ENCODE measurements around the gene ARHGEF4. TPM values are rescaled to one million over a fixed set of nuclear protein-coding genes. Genes with fewer than 3 reads are reported as not detected.

ARHGEF4 gene
- total and polyA plus RNA-seq, 2 experiments from 2014 or later, result 4.6 to 16.6 TPM

DNA sequence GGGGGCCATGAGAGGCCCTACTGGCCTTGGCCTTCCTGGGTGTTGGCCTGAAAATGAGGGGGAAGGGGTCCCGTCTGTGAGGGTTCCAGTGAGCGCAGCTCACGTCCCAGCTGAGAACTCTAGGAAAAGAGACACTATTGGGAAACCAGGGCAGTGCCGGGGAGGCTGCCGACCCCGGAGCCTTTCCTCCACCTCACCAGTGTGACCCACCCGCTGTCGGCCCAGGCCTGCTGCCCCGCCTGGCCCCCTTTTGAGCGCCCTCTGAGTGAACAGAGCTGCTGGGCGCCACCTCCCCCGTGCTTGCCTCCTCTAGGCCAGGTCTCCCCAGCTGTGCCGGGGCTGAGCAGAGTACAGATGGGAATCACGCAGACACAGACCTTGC lies 17.5 kb upstream of the ARHGEF4 start (continued):
- TF ChIP-seq, protein P1, sequence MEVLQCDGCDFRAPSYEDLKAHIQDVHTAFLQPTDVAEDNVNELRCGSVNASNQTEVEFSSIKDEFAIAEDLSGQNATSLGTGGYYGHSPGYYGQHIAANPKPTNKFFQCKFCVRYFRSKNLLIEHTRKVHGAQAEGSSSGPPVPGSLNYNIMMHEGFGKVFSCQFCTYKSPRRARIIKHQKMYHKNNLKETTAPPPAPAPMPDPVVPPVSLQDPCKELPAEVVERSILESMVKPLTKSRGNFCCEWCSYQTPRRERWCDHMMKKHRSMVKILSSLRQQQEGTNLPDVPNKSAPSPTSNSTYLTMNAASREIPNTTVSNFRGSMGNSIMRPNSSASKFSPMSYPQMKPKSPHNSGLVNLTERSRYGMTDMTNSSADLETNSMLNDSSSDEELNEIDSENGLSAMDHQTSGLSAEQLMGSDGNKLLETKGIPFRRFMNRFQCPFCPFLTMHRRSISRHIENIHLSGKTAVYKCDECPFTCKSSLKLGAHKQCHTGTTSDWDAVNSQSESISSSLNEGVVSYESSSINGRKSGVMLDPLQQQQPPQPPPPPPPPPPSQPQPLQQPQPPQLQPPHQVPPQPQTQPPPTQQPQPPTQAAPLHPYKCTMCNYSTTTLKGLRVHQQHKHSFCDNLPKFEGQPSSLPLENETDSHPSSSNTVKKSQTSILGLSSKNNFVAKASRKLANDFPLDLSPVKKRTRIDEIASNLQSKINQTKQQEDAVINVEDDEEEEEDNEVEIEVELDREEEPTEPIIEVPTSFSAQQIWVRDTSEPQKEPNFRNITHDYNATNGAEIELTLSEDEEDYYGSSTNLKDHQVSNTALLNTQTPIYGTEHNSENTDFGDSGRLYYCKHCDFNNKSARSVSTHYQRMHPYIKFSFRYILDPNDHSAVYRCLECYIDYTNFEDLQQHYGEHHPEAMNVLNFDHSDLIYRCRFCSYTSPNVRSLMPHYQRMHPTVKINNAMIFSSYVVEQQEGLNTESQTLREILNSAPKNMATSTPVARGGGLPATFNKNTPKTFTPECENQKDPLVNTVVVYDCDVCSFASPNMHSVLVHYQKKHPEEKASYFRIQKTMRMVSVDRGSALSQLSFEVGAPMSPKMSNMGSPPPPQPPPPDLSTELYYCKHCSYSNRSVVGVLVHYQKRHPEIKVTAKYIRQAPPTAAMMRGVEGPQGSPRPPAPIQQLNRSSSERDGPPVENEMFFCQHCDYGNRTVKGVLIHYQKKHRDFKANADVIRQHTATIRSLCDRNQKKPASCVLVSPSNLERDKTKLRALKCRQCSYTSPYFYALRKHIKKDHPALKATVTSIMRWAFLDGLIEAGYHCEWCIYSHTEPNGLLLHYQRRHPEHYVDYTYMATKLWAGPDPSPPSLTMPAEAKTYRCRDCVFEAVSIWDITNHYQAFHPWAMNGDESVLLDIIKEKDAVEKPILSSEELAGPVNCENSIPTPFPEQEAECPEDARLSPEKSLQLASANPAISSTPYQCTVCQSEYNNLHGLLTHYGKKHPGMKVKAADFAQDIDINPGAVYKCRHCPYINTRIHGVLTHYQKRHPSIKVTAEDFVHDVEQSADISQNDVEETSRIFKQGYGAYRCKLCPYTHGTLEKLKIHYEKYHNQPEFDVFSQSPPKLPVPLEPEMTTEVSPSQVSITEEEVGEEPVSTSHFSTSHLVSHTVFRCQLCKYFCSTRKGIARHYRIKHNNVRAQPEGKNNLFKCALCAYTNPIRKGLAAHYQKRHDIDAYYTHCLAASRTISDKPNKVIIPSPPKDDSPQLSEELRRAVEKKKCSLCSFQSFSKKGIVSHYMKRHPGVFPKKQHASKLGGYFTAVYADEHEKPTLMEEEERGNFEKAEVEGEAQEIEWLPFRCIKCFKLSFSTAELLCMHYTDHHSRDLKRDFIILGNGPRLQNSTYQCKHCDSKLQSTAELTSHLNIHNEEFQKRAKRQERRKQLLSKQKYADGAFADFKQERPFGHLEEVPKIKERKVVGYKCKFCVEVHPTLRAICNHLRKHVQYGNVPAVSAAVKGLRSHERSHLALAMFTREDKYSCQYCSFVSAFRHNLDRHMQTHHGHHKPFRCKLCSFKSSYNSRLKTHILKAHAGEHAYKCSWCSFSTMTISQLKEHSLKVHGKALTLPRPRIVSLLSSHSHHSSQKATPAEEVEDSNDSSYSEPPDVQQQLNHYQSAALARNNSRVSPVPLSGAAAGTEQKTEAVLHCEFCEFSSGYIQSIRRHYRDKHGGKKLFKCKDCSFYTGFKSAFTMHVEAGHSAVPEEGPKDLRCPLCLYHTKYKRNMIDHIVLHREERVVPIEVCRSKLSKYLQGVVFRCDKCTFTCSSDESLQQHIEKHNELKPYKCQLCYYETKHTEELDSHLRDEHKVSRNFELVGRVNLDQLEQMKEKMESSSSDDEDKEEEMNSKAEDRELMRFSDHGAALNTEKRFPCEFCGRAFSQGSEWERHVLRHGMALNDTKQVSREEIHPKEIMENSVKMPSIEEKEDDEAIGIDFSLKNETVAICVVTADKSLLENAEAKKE (CRISPR knock-in tag; IDR thresholded peaks at IDR 0.05), result no peak
- TF ChIP-seq STAT1 (IDR thresholded peaks at IDR 0.05; ENCODE audit: unreplicated experiment) (no peak), EZH2phosphoT487 (IDR thresholded peaks at IDR 0.05; ENCODE audit: unreplicated experiment) (no peak), JUNB (IDR thresholded peaks at IDR 0.05; ENCODE audit: unreplicated experiment) (no peak)
- TF ChIP-seq, protein P2, sequence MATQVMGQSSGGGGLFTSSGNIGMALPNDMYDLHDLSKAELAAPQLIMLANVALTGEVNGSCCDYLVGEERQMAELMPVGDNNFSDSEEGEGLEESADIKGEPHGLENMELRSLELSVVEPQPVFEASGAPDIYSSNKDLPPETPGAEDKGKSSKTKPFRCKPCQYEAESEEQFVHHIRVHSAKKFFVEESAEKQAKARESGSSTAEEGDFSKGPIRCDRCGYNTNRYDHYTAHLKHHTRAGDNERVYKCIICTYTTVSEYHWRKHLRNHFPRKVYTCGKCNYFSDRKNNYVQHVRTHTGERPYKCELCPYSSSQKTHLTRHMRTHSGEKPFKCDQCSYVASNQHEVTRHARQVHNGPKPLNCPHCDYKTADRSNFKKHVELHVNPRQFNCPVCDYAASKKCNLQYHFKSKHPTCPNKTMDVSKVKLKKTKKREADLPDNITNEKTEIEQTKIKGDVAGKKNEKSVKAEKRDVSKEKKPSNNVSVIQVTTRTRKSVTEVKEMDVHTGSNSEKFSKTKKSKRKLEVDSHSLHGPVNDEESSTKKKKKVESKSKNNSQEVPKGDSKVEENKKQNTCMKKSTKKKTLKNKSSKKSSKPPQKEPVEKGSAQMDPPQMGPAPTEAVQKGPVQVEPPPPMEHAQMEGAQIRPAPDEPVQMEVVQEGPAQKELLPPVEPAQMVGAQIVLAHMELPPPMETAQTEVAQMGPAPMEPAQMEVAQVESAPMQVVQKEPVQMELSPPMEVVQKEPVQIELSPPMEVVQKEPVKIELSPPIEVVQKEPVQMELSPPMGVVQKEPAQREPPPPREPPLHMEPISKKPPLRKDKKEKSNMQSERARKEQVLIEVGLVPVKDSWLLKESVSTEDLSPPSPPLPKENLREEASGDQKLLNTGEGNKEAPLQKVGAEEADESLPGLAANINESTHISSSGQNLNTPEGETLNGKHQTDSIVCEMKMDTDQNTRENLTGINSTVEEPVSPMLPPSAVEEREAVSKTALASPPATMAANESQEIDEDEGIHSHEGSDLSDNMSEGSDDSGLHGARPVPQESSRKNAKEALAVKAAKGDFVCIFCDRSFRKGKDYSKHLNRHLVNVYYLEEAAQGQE (IDR thresholded peaks at IDR 0.05; ENCODE audit: unreplicated experiment), result no peak
- TF ChIP-seq, protein P3, sequence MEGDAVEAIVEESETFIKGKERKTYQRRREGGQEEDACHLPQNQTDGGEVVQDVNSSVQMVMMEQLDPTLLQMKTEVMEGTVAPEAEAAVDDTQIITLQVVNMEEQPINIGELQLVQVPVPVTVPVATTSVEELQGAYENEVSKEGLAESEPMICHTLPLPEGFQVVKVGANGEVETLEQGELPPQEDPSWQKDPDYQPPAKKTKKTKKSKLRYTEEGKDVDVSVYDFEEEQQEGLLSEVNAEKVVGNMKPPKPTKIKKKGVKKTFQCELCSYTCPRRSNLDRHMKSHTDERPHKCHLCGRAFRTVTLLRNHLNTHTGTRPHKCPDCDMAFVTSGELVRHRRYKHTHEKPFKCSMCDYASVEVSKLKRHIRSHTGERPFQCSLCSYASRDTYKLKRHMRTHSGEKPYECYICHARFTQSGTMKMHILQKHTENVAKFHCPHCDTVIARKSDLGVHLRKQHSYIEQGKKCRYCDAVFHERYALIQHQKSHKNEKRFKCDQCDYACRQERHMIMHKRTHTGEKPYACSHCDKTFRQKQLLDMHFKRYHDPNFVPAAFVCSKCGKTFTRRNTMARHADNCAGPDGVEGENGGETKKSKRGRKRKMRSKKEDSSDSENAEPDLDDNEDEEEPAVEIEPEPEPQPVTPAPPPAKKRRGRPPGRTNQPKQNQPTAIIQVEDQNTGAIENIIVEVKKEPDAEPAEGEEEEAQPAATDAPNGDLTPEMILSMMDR (conservative IDR thresholded peaks at IDR 0.05; ENCODE audit: low read depth in 2 of 2), result no peak

All from GM23338 (cell line).